NT2/D1 (cell line): ENCODE measurements around the gene ELP5.

Experiments used
- SUZ12 ChIP-seq: IDR thresholded peaks from 2 replicates; pipeline ENCODE4 v1.6.1; 2011; ENCODE audit not compliant: insufficient read length, insufficient read depth; ENCODE audit errors: extremely low read depth
- ZNF274 ChIP-seq: IDR thresholded peaks from 2 replicates; pipeline ENCODE4 v1.6.1; 2011; ENCODE audit warnings: mild to moderate bottlenecking, low read depth, low read length

GRCh38 chr17:7241783-7242716 is 10.0 kb upstream of the ELP5 start, which contains the start of gene GABARAP:
- no peak for TF ChIP-seq SUZ12
- no peak for TF ChIP-seq ZNF274
